ENCODE results near the gene CSNK1G2.

CSNK1G2 gene

DNA sequence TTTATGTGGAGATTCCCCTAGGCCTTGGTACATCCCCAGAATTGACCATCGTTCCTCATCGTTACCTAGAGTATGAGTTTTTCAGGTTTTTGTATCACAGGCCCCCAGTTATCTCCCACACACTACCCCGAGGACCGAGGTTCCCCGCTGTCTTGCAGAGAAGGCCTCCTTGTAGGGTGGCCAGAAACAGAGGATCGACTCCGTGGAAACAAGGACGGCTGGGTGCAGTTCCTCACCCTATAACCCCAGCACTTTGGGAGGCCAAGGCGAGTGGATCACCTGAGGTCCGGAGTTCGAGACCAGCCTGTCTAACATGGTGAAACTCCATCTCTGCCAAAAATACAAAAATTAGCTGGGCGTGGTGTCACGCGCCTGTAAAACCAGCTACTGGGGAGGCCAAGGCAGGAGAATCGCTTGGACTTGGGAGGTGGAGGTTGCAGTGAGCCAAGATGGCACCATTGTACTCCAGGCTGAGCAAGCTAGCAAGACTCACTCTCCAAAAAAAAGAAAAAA is 35.1 kb upstream of the CSNK1G2 start:
- TF ChIP-seq, protein P1, sequence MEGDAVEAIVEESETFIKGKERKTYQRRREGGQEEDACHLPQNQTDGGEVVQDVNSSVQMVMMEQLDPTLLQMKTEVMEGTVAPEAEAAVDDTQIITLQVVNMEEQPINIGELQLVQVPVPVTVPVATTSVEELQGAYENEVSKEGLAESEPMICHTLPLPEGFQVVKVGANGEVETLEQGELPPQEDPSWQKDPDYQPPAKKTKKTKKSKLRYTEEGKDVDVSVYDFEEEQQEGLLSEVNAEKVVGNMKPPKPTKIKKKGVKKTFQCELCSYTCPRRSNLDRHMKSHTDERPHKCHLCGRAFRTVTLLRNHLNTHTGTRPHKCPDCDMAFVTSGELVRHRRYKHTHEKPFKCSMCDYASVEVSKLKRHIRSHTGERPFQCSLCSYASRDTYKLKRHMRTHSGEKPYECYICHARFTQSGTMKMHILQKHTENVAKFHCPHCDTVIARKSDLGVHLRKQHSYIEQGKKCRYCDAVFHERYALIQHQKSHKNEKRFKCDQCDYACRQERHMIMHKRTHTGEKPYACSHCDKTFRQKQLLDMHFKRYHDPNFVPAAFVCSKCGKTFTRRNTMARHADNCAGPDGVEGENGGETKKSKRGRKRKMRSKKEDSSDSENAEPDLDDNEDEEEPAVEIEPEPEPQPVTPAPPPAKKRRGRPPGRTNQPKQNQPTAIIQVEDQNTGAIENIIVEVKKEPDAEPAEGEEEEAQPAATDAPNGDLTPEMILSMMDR (IDR thresholded peaks at IDR 0.05; ENCODE audit: low read depth, low read length), result no peak
- no peak for DNase-seq (ENCODE audit: extremely low read depth, low read depth)

DNA sequence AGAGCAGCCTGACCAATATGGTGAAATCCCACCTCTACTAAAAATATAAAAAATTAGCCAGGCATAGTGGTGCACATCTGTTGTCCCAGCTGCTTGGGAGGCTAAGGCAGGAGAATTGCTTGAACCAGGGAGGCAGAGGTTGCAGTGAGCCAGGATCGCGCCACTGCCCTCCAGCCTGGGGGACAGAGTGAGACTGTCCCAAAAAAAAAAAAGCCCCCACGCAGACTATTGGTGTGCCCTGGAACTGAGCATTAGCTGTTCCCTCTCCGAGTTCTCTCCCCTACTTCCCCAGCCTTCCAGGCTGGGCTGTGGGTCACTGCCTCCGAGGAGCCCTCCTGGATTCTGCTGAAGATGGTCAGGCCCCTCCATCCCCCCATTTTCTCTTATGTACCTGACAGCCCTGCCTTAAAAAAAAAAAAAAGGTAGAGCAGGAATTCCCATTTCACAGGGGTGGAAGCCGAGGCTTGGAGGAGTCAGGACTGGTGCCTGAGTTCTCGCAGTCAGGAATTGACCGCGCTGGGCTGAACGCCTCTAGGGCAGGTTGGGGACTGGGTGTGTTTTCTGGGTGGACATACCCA is 33.9 kb upstream of the CSNK1G2 start:
- TF ChIP-seq, protein P1 (IDR thresholded peaks at IDR 0.05; ENCODE audit: low read depth, low read length), result no peak
- DNase-seq (ENCODE audit: extremely low read depth, low read depth), result no peak

DNA sequence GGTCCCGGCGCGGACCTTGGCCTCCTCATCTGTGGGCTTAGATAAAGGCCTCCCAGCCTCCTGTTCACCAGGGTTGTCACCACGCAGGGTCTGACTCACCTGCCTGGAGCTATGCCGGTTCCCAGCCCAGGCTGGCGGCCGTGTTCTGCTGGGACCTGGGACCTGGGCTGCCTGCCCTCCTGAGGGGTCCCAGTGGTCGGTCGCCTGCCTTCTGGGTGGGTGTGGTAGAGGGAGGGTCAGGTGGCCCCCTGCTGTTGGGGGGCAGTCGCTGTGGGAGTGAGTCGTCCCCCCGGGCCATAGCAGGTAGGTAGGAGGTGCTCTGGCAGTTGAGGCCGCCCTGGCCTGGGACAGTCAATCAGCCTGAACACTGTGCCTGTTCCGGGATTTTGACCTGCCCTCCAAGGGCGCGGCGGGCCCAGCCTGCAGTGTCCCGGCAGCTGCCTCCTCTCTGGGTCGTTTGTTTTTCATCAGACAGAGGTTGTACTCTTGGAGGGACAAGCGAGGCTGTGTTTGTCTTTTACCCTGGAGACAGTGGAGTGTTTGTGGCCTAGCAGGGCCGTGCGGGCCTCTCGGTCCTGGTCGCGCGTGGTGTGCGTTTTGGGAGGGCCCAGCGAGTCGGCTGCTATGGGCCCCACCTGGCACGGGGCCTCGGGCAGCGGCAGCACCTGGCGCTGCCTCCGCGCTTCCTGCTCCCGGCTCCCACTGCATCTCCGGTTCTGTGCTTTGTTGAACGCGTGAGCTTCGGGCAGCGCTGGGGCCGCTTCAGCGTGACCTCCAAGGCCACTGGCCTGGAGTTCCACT is 33.2 kb upstream of the CSNK1G2 start:
- no peak for DNase-seq (ENCODE audit: extremely low read depth, low read depth)
- TF ChIP-seq, protein P1 (IDR thresholded peaks at IDR 0.05; ENCODE audit: low read depth, low read length), result no peak

DNA sequence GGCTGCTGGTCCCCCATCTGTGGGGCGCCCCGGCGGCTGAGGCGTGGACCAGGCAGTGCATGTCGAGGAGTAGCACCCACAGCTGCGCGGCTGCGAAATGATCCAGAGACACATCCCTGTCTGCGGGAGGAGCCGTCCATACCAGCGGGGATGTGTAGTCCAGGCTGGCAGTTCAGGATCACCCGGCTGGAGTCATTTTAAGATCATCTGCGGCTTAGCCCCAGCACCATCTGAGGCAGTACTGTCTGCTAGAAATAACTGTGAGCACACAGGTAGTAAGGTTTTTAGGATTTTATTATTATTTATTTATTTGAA is 32.7 kb upstream of the CSNK1G2 start:
- no peak for DNase-seq (ENCODE audit: extremely low read depth, low read depth)
- TF ChIP-seq, protein P1 (IDR thresholded peaks at IDR 0.05; ENCODE audit: low read depth, low read length), result no peak

DNA sequence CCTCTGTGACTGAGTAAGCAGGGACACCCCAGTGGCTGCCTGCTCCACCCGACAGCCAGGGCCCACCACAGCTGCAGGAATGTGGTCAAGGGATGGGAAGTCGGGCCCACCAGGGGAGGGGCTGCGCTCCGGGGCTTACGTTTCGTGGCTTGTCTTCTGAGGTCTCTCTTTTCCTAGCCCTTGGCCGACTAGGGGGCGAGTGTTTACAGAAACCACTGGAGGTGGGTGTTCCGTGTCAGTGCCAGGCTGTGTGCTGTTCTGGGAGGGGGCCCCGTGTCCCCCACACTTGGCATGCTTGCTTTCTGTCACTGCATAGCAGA is 31.3 kb upstream of the CSNK1G2 start:
- TF ChIP-seq, protein P1 (IDR thresholded peaks at IDR 0.05; ENCODE audit: low read depth, low read length), result no peak
- no peak for DNase-seq (ENCODE audit: extremely low read depth, low read depth)

DNA sequence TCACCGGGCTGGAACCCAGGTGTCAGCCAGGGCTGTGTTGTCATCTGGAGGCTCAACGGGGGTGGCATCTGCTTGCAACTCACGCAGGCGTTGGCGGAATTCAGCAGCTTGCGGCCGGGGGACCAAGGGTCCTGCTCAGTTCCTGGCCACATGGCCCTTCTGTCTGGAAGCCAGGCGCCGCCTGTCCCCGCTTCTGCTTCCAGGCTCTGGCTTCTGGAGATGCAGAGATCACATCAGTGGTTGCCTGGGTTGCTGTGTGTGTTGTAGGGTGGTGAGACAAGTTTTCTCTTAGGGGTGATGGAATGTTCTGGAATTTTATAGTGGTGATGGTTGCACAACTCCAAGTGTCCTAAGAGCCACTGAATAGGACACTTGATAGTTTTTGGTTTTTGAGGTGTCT is 30.8 kb upstream of the CSNK1G2 start:
- DNase-seq (ENCODE audit: extremely low read depth, low read depth), result no peak
- TF ChIP-seq, protein P1 (IDR thresholded peaks at IDR 0.05; ENCODE audit: low read depth, low read length), result no peak

DNA sequence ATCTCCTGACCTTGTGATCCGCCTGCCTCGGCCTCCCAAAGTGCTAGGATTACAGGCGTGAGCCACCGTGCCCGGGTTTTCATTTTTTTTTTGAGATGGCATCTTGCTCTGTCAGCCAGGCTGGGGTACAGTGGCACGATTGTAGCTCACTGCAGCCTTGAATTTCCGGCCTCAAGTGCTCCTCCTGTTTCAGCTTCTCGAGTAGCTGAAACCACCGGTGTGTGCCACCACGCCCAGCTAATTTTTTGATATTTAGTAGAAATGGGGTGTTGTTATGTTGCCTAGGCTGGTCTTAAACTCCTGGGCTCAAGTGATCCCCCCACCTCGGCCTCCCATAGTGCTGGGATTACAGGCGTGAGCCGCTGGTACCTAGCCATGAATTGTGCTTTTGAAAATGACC is 29.9 kb upstream of the CSNK1G2 start:
- no peak for DNase-seq (ENCODE audit: extremely low read depth, low read depth)
- TF ChIP-seq, protein P1 (IDR thresholded peaks at IDR 0.05; ENCODE audit: low read depth, low read length), result no peak

All from AG09319 (cell line).